GM11168 (cell line): Measurements from ENCODE around the gene SNRPD3.

Experiments used
- in situ Hi-C: fragments of 300-500 bp; cut with MboI; formaldehyde crosslinking; loops from one replicate; pipeline ENCODE4 v1.12.0; 2022; ENCODE audit warnings: low sequenced_read_pairs; ENCODE audit not compliant: unreplicated experiment

The SNRPD3 gene

GRCh38 chr22:24555165-24556039, at the start of gene SNRPD3:
SNRPD3 (plus strand) TSS chr22:24555999; CDS start chr22:24557675, 1,676 bp downstream.
- in situ Hi-C loops: no loop called here

- in situ Hi-C loops: loop anchor here (10.0 kb wide), 1 partner anchor 92 kb away; no protein-coding TSS in a partner anchor
These were observed 48.9 kb upstream of the SNRPD3 start for GRCh38 chr22:24506802-24507438.

GRCh38 chr22:24507716-24508115, 48.1 kb upstream of the SNRPD3 start:
- in situ Hi-C loops: loop anchor here (10.0 kb wide), 1 partner anchor 93 kb away; no protein-coding TSS in a partner anchor

- in situ Hi-C loops: loop anchor here (10.0 kb wide), 1 partner anchor 186 kb away; no protein-coding TSS in a partner anchor
These were observed 44.9 kb upstream of the SNRPD3 start for GRCh38 chr22:24510637-24511625.

GRCh38 chr22:24512043-24512442, 43.8 kb upstream of the SNRPD3 start:
- in situ Hi-C loops: loop anchor here (10.0 kb wide), 1 partner anchor 187 kb away; no protein-coding TSS in a partner anchor

GRCh38 chr22:24513378-24514240, 42.2 kb upstream of the SNRPD3 start:
- in situ Hi-C loops: loop anchor here (10.0 kb wide), 1 partner anchor 189 kb away; no protein-coding TSS in a partner anchor

- in situ Hi-C loops: loop anchor here (5.0 to 10.0 kb wide), 2 partner anchors 82 to 190 kb away; no protein-coding TSS in a partner anchor
These were observed 41.4 kb upstream of the SNRPD3 start for GRCh38 chr22:24514241-24515026.

- in situ Hi-C loops: loop anchor here (5.0 to 10.0 kb wide), 2 partner anchors 83 to 190 kb away; no protein-coding TSS in a partner anchor
These were observed 40.8 kb upstream of the SNRPD3 start for GRCh38 chr22:24515027-24515338.

- in situ Hi-C loops: loop anchor here (5.0 to 10.0 kb wide), 2 partner anchors 84 to 192 kb away; no protein-coding TSS in a partner anchor
These were observed 39.5 kb upstream of the SNRPD3 start for GRCh38 chr22:24516301-24516737.

GRCh38 chr22:24517446-24517845, 38.4 kb upstream of the SNRPD3 start:
- in situ Hi-C loops: loop anchor here (5.0 to 10.0 kb wide), 2 partner anchors 85 to 193 kb away; no protein-coding TSS in a partner anchor

GRCh38 chr22:24518228-24518627, 37.6 kb upstream of the SNRPD3 start:
- in situ Hi-C loops: loop anchor here (5.0 to 10.0 kb wide), 2 partner anchors 86 to 193 kb away; no protein-coding TSS in a partner anchor

GRCh38 chr22:24518771-24519485, 36.9 kb upstream of the SNRPD3 start:
- in situ Hi-C loops: loop anchor here (5.0 to 10.0 kb wide), 2 partner anchors 87 to 194 kb away; no protein-coding TSS in a partner anchor

GRCh38 chr22:24519496-24519895, 36.3 kb upstream of the SNRPD3 start:
- in situ Hi-C loops: loop anchor here (5.0 to 10.0 kb wide), 2 partner anchors 87 to 195 kb away; no protein-coding TSS in a partner anchor

GRCh38 chr22:24521791-24522245, 34.0 kb upstream of the SNRPD3 start:
- in situ Hi-C loops: no loop called here

GRCh38 chr22:24523873-24524272, 31.9 kb upstream of the SNRPD3 start:
- in situ Hi-C loops: no loop called here

GRCh38 chr22:24525416-24526037, 30.3 kb upstream of the SNRPD3 start:
- in situ Hi-C loops: no loop called here

- in situ Hi-C loops: no loop called here
These were observed 29.6 kb upstream of the SNRPD3 start for GRCh38 chr22:24526191-24526590.
